Activated CD4-positive, alpha-beta T cell treated with anti-CD3 and anti-CD28 coated beads, Interleukin-2, amount 10 ng/mL, durations not matched to agents 24 days and 14 days (primary cell): ENCODE data around the gene KLF13. TPM values are rescaled to one million over a fixed set of nuclear protein-coding genes. Genes with fewer than 3 reads are reported as not detected.
A peak's percentile ranks its signal among the peaks of the same experiment; 100 is the strongest.

Experiments used
- DNase-seq: peaks from one replicate; pipeline ENCODE4 v3.0.0; 2022
- H3K27ac Mint-ChIP-seq: one replicate; pipeline ENCODE4 v1.8.0; 2022; ENCODE audit warnings: mild to moderate bottlenecking, mixed read lengths
- H3K27me3 Mint-ChIP-seq: one replicate; pipeline ENCODE4 v1.8.0; 2022; ENCODE audit warnings: mixed read lengths
- H3K36me3 Mint-ChIP-seq: one replicate; pipeline ENCODE4 v1.8.0; 2022; ENCODE audit warnings: low read depth, mild to moderate bottlenecking, mixed read lengths
- H3K4me1 Mint-ChIP-seq: one replicate; pipeline ENCODE4 v1.8.0; 2021; ENCODE audit warnings: mixed read lengths
- H3K4me3 Mint-ChIP-seq: one replicate; pipeline ENCODE4 v1.8.0; 2022; ENCODE audit warnings: mild to moderate bottlenecking, moderate library complexity, mixed read lengths
- H3K9me3 Mint-ChIP-seq: one replicate; pipeline ENCODE4 v1.8.0; 2021; ENCODE audit warnings: mixed read lengths
- intact Hi-C: fragments of 100-400 bp; cut with micrococcal nuclease; formaldehyde crosslinking; loops from one replicate; pipeline ENCODE4 v1.15.1; 2023
- total RNA-seq: library from RNA; stranded (reverse); gene quantifications from 2 replicates; pipeline ENCODE4 v1.2.3, GENCODE V29; 2022

KLF13 gene
- total RNA-seq, 1 donor from 2014 or later, result 135 TPM

GRCh38 chr15:31294067-31294466 lies 32.6 kb upstream of the KLF13 start:
- no peaks in the 10 kb centered on the region for H3K9me3 Mint-ChIP-seq
- no peak overlapping the region for H3K4me3 Mint-ChIP-seq
- peaks cover 2% of the 10 kb centered on the region for H3K36me3 Mint-ChIP-seq
- no peak overlapping the region for H3K27ac Mint-ChIP-seq
- peaks cover 4% of the 10 kb centered on the region for H3K4me1 Mint-ChIP-seq
- no peak for DNase-seq
- H3K27me3 Mint-ChIP-seq, result peaks cover 50% of the 10 kb centered on the region
- intact Hi-C loops, result no loop called here

GRCh38 chr15:31295658-31296057 lies 31.0 kb upstream of the KLF13 start:
- Mint-ChIP-seq H3K27me3 (peaks cover 43% of the 10 kb centered on the region), H3K36me3 (peaks cover 2% of the 10 kb centered on the region), H3K4me3 (no peak overlapping the region), H3K9me3 (no peaks in the 10 kb centered on the region), H3K4me1 (peaks cover 4% of the 10 kb centered on the region), H3K27ac (no peak overlapping the region)
- intact Hi-C loops, result no loop called here
- no peak for DNase-seq

- intact Hi-C loops, result no loop called here
- Mint-ChIP-seq H3K36me3 (peaks cover 2% of the 10 kb centered on the region), H3K4me1 (peaks cover 2% of the 10 kb centered on the region), H3K27me3 (peaks cover 38% of the 10 kb centered on the region), H3K27ac (no peak overlapping the region), H3K4me3 (no peak overlapping the region), H3K9me3 (no peaks in the 10 kb centered on the region)
- no peak for DNase-seq
These were observed 30.4 kb upstream of the KLF13 start for GRCh38 chr15:31296219-31296645.

- H3K27ac Mint-ChIP-seq, result no peak overlapping the region
- DNase-seq, result no peak
- H3K4me3 Mint-ChIP-seq, result no peak overlapping the region
- H3K27me3 Mint-ChIP-seq, result peaks cover 31% of the 10 kb centered on the region
- no peaks in the 10 kb centered on the region for H3K36me3 Mint-ChIP-seq
- intact Hi-C loops, result no loop called here
- H3K9me3 Mint-ChIP-seq, result no peaks in the 10 kb centered on the region
- H3K4me1 Mint-ChIP-seq, result peaks cover 2% of the 10 kb centered on the region
These were observed 29.7 kb upstream of the KLF13 start for GRCh38 chr15:31296646-31297574.

GRCh38 chr15:31297575-31298456 lies 28.8 kb upstream of the KLF13 start:
- Mint-ChIP-seq H3K36me3 (no peaks in the 10 kb centered on the region), H3K27ac (no peak overlapping the region)
- intact Hi-C loops, result no loop called here

GRCh38 chr15:31298707-31299172 lies 27.9 kb upstream of the KLF13 start:
- no peak overlapping the region for H3K4me3 Mint-ChIP-seq
- no peak overlapping the region for H3K27ac Mint-ChIP-seq
- peaks cover 14% of the 10 kb centered on the region for H3K27me3 Mint-ChIP-seq
- intact Hi-C loops, result no loop called here
- no peak for DNase-seq
- H3K36me3 Mint-ChIP-seq, result no peaks in the 10 kb centered on the region
- H3K4me1 Mint-ChIP-seq, result peaks cover 15% of the 10 kb centered on the region
- H3K9me3 Mint-ChIP-seq, result no peaks in the 10 kb centered on the region

More at GRCh38 chr15:31297575-31298456, 28.8 kb upstream of the KLF13 start:
- H3K4me3 Mint-ChIP-seq, result no peak overlapping the region
- H3K9me3 Mint-ChIP-seq, result no peaks in the 10 kb centered on the region
- DNase-seq, result no peak
- H3K4me1 Mint-ChIP-seq, result peaks cover 8% of the 10 kb centered on the region
- peaks cover 23% of the 10 kb centered on the region for H3K27me3 Mint-ChIP-seq

- intact Hi-C loops, result no loop called here
- no peaks in the 10 kb centered on the region for H3K9me3 Mint-ChIP-seq
- H3K27ac Mint-ChIP-seq, result no peak overlapping the region
- no peak for DNase-seq
- H3K27me3 Mint-ChIP-seq, result peaks cover 12% of the 10 kb centered on the region
- H3K4me1 Mint-ChIP-seq, result peaks cover 21% of the 10 kb centered on the region
- no peak overlapping the region for H3K4me3 Mint-ChIP-seq
- no peaks in the 10 kb centered on the region for H3K36me3 Mint-ChIP-seq
These were observed 26.4 kb upstream of the KLF13 start for GRCh38 chr15:31300208-31300661.

GRCh38 chr15:31300981-31301672 lies 25.5 kb upstream of the KLF13 start:
- H3K4me3 Mint-ChIP-seq, result no peak overlapping the region
- H3K36me3 Mint-ChIP-seq, result no peaks in the 10 kb centered on the region
- H3K9me3 Mint-ChIP-seq, result no peaks in the 10 kb centered on the region
- peaks cover 7% of the 10 kb centered on the region for H3K27me3 Mint-ChIP-seq
- intact Hi-C loops, result no loop called here
- DNase-seq, result no peak
- peaks cover 21% of the 10 kb centered on the region for H3K4me1 Mint-ChIP-seq
- H3K27ac Mint-ChIP-seq, result no peak overlapping the region

GRCh38 chr15:31301673-31301990 lies 25.0 kb upstream of the KLF13 start:
- Mint-ChIP-seq H3K4me1 (peaks cover 21% of the 10 kb centered on the region), H3K9me3 (no peaks in the 10 kb centered on the region), H3K36me3 (no peaks in the 10 kb centered on the region), H3K27me3 (peaks cover 2% of the 10 kb centered on the region), H3K27ac (no peak overlapping the region), H3K4me3 (no peak overlapping the region)
- intact Hi-C loops, result no loop called here
- no peak for DNase-seq

- no peaks in the 10 kb centered on the region for H3K36me3 Mint-ChIP-seq
- H3K9me3 Mint-ChIP-seq, result no peaks in the 10 kb centered on the region
- H3K27me3 Mint-ChIP-seq, result no peaks in the 10 kb centered on the region
- intact Hi-C loops, result no loop called here
- peaks cover 21% of the 10 kb centered on the region for H3K4me1 Mint-ChIP-seq
- no peak for DNase-seq
- H3K27ac Mint-ChIP-seq, result no peak overlapping the region
- no peak overlapping the region for H3K4me3 Mint-ChIP-seq
These were observed 24.5 kb upstream of the KLF13 start for GRCh38 chr15:31302029-31302657.

- peaks cover 26% of the 10 kb centered on the region for H3K4me1 Mint-ChIP-seq
- no peaks in the 10 kb centered on the region for H3K36me3 Mint-ChIP-seq
- intact Hi-C loops, result no loop called here
- H3K4me3 Mint-ChIP-seq, result no peak overlapping the region
- no peaks in the 10 kb centered on the region for H3K9me3 Mint-ChIP-seq
- H3K27ac Mint-ChIP-seq, result peak overlapping the region; percentile 37
- H3K27me3 Mint-ChIP-seq, result peaks cover 2% of the 10 kb centered on the region
- DNase-seq, result peak; percentile 68
These were observed 23.6 kb upstream of the KLF13 start for GRCh38 chr15:31302778-31303725.
